Measurements from ENCODE around the gene KCNAB3. TPM values are rescaled to one million over a fixed set of nuclear protein-coding genes. Genes with fewer than 3 reads are reported as not detected.
A peak's percentile ranks its signal among the peaks of the same experiment; 100 is the strongest.

KCNAB3 gene
- polyA plus RNA-seq, 1 donor (not counting 4 experiments of a cell fraction or from before 2014, with no cell fraction given), result 2.0 TPM

DNA sequence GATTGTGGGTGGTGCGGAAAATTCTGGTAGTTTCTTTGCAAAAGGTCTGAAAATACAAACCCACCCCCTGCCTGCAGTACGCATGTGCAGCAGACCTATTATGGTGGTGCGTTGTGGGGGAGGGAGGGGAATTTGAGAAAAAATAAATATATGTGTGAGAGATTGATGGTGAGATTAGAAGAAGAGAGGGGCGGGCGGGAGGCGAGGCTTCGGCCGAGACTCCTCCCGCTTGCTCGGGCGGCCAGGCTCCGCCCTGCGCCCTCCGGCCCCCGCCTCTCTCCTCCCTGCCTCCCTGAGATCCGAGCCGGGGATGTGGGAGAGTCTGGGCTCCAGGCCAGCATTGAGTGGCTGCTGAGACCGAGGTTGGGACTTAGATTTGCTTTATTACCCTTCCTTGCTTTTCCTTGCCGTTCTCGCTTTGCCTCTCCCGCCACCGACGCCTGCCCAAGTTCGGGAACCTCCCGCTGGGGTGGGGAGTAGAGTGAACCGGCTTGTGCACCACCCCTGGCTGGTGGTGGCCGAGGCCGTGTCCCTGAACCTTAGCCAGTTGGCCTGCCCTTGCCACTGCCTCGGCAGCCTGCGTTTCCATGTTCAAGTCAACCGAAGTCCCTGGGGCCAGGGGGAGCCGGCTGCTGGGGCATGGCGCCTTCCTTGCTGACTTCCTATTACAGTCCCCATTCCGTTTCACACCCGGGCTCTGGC, 42.0 kb downstream of the KCNAB3 start:
- Histone ChIP-seq H3K9me3 (ENCODE audit: control insufficient read depth, low read depth, low read length) (no peaks in the 10 kb centered on the region), H3K27ac (ENCODE audit: control insufficient read depth, insufficient read depth, low read length) (peak overlapping the region; percentile 89), H4K20me1 (ENCODE audit: control insufficient read depth, extremely low read depth, insufficient read depth, low read length) (no peaks in the 10 kb centered on the region), H3K27me3 (ENCODE audit: control insufficient read depth, extremely low read depth, insufficient read depth, low read length) (no peaks in the 10 kb centered on the region), H3K4me3 (ENCODE audit: control insufficient read depth in 2 of 3, extremely low read depth in 1 of 3, insufficient read depth in 2 of 3, low read depth in 1 of 3, low read length in 3 of 3) (peak overlapping the region; percentile 61 to 86 (median 76)), H3K9ac (ENCODE audit: control insufficient read depth, extremely low read depth, insufficient read depth, low read length) (peak overlapping the region; percentile 87), H3K4me2 (ENCODE audit: control insufficient read depth, extremely low read depth, insufficient read depth, low read depth, low read length) (peak overlapping the region; percentile 88), H3K79me2 (ENCODE audit: control insufficient read depth, insufficient read depth, low read length) (peaks cover 18% of the 10 kb centered on the region), H3K36me3 (ENCODE audit: control insufficient read depth in 2 of 2, extremely low read depth in 1 of 2, insufficient read depth in 2 of 2, low read length in 2 of 2) (peaks cover 11 to 25% of the 10 kb centered on the region in 2 experiments), H3K9me1 (ENCODE audit: control insufficient read depth, extremely low read depth, insufficient read depth, low read length) (no peaks in the 10 kb centered on the region), H2AFZ (ENCODE audit: control insufficient read depth, low read length) (peak overlapping the region; percentile 79), H3K4me1 (ENCODE audit: control insufficient read depth, extremely low read depth, insufficient read depth, low read length) (peaks cover 40% of the 10 kb centered on the region)
- FAIRE-seq, result peak; percentile 51
- TF ChIP-seq EZH2 (IDR thresholded peaks at IDR 0.05; ENCODE audit: low read length), result no peak
- TF ChIP-seq, protein P1, sequence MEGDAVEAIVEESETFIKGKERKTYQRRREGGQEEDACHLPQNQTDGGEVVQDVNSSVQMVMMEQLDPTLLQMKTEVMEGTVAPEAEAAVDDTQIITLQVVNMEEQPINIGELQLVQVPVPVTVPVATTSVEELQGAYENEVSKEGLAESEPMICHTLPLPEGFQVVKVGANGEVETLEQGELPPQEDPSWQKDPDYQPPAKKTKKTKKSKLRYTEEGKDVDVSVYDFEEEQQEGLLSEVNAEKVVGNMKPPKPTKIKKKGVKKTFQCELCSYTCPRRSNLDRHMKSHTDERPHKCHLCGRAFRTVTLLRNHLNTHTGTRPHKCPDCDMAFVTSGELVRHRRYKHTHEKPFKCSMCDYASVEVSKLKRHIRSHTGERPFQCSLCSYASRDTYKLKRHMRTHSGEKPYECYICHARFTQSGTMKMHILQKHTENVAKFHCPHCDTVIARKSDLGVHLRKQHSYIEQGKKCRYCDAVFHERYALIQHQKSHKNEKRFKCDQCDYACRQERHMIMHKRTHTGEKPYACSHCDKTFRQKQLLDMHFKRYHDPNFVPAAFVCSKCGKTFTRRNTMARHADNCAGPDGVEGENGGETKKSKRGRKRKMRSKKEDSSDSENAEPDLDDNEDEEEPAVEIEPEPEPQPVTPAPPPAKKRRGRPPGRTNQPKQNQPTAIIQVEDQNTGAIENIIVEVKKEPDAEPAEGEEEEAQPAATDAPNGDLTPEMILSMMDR (optimal IDR thresholded peaks at IDR 0.05 in 1 of 3, IDR thresholded peaks at IDR 0.05 in 1 of 3, conservative IDR thresholded peaks at IDR 0.05 in 1 of 3; ENCODE audit: extremely low read depth in 1 of 3, insufficient read depth in 2 of 3, low read length in 3 of 3), result no peak
- no peak for DNase-seq (ENCODE audit: low read depth, low spot score)
- dilution Hi-C loops (cut with MboI; ENCODE audit: extremely low pct_ligation_motif_present, low sequenced_read_pairs), result no loop called here

GRCh38 chr17:7887038-7887481, 42.6 kb downstream of the KCNAB3 start:
- Histone ChIP-seq H4K20me1 (ENCODE audit: control insufficient read depth, extremely low read depth, insufficient read depth, low read length) (no peaks in the 10 kb centered on the region), H3K4me1 (ENCODE audit: control insufficient read depth, extremely low read depth, insufficient read depth, low read length) (peaks cover 43% of the 10 kb centered on the region), H3K27me3 (ENCODE audit: control insufficient read depth, extremely low read depth, insufficient read depth, low read length) (no peaks in the 10 kb centered on the region), H3K9me1 (ENCODE audit: control insufficient read depth, extremely low read depth, insufficient read depth, low read length) (no peaks in the 10 kb centered on the region), H3K36me3 (ENCODE audit: control insufficient read depth in 2 of 2, extremely low read depth in 1 of 2, insufficient read depth in 2 of 2, low read length in 2 of 2) (peaks cover 11 to 23% of the 10 kb centered on the region in 2 experiments), H3K27ac (ENCODE audit: control insufficient read depth, insufficient read depth, low read length) (peak overlapping the region; percentile 89), H3K4me3 (ENCODE audit: control insufficient read depth in 2 of 3, extremely low read depth in 1 of 3, insufficient read depth in 2 of 3, low read depth in 1 of 3, low read length in 3 of 3) (peak overlapping the region; percentile 61 to 86 (median 76)), H3K9ac (ENCODE audit: control insufficient read depth, extremely low read depth, insufficient read depth, low read length) (peak overlapping the region; percentile 86), H2AFZ (ENCODE audit: control insufficient read depth, low read length) (peak overlapping the region; percentile 17), H3K79me2 (ENCODE audit: control insufficient read depth, insufficient read depth, low read length) (peaks cover 18% of the 10 kb centered on the region), H3K4me2 (ENCODE audit: control insufficient read depth, extremely low read depth, insufficient read depth, low read depth, low read length) (peak overlapping the region; percentile 88), H3K9me3 (ENCODE audit: control insufficient read depth, low read depth, low read length) (no peaks in the 10 kb centered on the region)
- TF ChIP-seq, protein P1 (optimal IDR thresholded peaks at IDR 0.05 in 1 of 3, IDR thresholded peaks at IDR 0.05 in 1 of 3, conservative IDR thresholded peaks at IDR 0.05 in 1 of 3; ENCODE audit: extremely low read depth in 1 of 3, insufficient read depth in 2 of 3, low read length in 3 of 3), result no peak
- no peak for TF ChIP-seq EZH2 (IDR thresholded peaks at IDR 0.05; ENCODE audit: low read length)
- FAIRE-seq (no peak), DNase-seq (ENCODE audit: low read depth, low spot score) (peak; percentile 93)
- dilution Hi-C loops (cut with MboI; ENCODE audit: extremely low pct_ligation_motif_present, low sequenced_read_pairs), result no loop called here
